COLO668 (cell line): ENCODE measurements around the gene MAF.

Source experiments
- DNase-seq: peaks from one replicate; lab custom pipeline; 2025; ENCODE audit not compliant: unreplicated experiment; lab: John Stamatoyannopoulos, UW

The MAF gene

DNA sequence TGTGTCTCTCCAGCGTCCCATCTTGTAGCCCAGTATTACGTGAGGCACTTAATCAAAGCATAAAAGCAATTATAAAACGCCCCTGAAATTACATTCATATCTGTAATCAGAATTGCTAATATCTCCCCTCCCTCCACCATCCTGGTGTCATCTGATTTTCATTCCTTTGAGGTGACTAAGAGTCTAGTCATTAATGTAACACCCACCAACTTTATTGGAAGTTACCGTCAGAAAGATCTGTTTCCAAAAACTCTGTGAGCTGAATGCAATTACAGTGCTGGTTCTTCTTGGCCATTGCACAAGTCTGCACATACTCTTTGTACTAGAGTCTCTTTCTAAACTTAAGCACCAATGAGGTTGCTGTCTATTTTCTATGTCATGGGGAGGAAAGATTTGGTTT, 12.5 kb upstream of the MAF start:
- no peak for DNase-seq

DNA sequence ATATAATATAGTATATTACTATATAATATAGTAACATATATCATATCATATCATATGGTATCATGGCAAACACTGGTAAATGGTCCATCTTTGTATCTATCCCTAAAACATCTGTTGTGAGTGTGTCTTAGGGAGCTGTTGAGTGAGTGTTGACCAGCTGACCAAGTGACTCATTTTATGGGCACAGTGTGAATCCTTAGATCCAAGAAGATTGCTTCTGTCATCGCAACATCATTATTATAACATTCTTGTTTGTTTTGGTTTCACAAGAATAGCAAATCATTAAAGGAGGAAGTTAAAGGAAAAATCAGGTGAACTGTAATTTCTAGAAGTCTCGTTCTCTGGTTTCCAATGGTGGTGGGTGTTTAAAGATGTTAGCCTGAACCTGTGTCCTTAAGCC, 11.7 kb upstream of the MAF start:
- no peak for DNase-seq

DNA sequence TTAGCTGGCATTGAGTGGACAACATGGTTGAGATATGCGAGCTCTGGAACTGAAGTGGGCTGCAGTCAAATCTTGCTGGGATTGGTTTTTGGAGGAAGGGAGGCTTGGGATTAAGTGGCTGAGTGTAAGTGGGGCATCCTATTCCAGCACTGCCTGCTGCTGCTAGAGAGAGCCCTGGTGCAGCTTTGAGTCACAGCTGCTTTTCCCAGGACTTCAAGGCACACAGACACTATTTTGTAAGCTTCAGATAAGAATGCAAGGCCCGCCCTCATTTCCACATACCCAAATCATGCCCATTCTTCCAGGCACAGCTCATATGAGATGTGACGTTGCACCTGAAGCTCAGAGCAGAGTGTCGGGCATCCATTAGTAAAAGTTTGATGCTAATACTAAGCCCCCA, 10.2 kb upstream of the MAF start:
- no peak for DNase-seq

DNA sequence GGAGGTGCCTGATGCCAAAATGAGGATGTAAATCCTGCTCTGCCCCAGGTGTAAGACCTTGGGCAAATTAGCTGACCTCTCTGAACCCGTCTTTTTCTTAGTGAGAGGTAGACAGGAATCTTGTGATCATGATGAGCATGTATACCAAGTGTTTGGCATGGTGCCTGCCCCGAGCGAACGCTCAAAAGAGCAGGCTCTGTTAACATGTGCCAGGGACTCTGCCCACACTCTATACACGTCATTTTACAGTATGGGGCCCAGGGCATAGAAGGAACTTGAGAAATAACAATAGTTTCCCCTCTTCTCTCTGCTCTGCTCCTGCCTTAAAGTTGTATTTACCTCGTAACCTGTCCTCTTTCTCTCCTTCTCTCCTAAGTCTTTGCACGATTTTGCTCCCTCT, 9.3 kb upstream of the MAF start:
- no peak for DNase-seq

DNA sequence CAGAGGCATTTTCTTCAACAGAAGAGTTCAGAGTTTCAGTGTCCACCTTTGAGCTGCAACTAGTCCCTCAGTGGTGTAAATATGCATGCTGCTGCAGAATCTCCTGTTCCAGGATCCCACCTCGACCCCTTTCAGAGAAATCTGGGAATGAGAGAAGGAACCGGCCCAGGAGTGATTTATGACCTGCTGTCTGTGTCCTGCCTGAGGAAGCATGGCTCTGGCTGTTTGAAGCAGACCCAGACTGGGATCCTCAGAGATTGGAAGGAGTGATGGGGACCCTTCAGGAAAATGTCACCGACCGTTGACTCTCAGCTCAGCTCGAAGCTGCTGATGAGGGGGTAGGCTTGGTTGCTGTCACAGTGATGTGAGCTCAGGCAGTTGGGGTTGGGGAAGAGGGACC, 8.4 kb upstream of the MAF start:
- DNase-seq = no peak

DNA sequence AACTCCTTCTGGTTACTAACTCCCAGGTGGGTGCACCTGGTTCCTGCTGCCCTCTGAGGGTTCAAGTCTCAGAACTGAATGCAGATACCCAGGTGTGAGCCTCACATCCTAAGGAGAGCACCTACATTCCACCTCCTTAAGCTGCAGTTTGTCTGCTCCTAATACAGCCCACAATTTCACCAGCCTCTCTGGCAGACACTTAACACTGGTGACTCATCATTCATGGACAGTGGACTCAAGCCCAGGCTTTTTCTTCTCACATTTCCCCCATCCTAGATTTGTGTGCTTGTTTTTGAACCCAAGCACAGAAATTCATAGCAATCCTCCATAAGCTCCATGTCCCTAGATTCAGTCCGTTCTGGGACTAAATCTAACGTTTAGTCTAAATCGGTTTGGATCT, 7.0 kb upstream of the MAF start:
- peak; percentile 7 for DNase-seq

DNA sequence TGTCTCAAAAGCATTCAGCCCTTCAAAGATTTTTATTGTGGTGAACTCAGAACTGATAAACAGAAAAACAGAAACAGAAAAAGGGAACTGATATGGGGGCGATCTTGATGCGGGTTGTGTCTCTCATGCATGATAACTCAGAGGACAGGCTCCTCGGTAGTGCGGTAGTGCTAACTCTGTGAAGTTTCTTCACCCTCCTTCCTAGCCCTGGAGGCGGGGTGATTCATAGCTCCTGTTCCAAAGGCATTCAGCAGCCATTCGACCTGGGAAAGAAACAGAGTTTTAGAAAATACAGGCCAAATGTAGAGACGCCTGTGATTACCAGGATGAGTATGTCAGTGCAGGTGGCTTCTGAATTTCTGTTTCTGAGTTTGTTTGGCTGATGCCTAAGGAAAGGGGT, 5.5 kb upstream of the MAF start:
- no peak for DNase-seq

DNA sequence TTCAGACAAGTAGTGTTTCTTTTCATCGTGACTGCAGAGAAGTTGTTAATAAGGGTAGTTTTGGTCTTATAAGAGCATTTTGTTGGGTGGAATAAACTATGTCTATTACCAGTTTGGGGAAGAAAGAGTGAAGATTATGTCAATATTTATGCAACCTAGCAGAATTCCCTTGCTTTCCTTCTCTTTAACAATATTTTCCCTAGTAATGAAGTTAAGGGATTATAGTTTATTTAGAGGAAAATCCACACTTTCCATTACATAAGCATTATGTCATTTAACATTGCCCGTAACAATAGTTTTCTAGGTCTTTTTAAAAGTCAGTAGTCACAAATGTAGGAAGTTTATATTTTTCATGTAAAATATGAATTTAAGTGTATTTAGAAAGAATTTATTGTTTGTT, 2.5 kb upstream of the MAF start:
- no peak for DNase-seq

DNA sequence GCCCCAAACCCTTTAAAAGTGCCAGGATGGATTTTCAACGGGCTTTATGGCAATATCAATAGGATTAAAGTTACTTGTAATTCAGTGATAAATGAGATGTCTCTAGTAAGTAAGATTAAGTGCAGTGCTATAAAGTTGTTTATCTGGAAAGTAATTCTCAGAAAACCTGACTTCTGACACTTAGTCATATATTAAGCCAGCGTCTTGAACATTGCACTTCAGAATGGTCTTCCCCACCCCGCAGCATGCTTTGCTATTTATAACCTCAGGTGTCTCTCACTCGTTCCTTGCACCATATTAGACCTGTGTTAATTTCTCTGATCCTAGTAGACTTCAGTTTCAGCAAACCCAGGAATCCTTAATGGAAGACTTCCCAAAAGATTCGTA, 2.1 kb upstream of the MAF start:
- no peak for DNase-seq

DNA sequence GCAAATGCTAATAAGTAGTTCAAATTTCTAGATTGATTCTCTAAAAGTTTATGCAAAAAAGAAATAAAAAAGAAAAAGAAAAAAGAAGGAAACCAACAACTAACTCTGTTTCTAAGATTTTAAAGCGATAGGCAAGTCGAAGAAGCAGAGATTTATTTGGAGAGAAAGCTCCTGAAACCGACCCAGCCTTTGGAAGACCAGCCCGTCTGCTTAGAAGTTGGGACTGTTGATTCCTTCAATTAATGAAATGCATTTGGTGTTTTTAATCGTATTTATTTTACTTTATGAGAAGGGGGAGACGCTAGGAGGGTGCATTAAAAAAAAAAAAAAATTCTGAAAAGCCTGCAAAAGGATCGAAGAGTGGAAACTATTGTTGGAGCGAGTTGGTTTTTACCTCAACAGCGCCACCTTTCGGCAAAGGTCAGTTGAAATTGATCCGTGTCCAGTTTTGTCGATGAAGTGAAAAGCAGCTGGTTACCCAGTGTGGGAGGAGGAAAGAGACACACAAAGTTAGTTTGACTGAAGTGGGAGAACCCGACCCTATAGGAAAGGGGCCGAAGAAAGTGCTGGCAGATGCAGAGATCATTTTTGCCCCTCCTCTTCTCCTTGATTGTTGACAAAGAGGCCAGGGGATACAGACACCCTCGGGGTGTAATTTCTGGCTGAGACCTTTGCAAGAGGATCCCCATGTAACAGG, 1.5 kb upstream of the MAF start:
- peak; percentile 81 for DNase-seq

DNA sequence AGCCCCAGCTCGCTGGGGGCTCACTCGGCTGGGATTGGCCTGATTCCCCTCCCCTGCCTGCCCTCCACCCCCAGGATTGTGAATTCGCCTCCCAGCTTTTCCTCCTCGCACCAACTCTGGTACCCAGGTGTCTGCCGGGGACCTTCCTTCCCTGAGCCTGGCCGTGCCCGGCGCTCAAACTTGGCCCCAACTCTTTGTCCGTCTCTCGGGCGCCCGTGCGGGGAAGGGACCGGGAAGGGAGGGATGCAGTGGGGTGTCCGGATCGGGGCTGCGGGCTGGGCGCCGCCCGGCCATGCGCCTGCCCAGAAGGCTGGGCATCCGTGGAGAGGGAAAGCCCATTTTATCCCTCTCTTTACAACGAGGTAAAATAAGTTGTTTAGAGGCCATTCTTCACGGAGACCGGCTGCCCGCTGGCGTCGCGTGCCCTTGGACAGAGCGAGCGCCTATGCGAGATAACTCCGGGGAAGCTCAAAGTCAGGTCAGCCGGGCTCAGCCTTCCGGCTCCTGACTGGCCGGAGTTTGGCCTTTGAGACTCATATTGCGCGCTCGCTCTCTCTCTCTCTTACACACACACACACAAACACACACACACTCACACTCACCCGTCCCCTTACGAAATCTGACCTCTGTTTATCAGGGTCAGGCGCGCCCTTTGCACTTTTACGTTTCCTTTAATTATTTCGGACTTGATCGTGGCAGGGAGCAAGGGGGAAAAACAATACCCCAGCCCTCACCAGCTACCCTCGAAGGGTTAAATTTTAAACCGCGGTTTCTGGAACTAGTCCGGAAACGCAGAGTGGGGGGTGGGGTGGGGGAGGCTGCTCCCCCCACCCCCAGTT, 774 bp upstream of the MAF start:
- peak; percentile 63 for DNase-seq

DNA sequence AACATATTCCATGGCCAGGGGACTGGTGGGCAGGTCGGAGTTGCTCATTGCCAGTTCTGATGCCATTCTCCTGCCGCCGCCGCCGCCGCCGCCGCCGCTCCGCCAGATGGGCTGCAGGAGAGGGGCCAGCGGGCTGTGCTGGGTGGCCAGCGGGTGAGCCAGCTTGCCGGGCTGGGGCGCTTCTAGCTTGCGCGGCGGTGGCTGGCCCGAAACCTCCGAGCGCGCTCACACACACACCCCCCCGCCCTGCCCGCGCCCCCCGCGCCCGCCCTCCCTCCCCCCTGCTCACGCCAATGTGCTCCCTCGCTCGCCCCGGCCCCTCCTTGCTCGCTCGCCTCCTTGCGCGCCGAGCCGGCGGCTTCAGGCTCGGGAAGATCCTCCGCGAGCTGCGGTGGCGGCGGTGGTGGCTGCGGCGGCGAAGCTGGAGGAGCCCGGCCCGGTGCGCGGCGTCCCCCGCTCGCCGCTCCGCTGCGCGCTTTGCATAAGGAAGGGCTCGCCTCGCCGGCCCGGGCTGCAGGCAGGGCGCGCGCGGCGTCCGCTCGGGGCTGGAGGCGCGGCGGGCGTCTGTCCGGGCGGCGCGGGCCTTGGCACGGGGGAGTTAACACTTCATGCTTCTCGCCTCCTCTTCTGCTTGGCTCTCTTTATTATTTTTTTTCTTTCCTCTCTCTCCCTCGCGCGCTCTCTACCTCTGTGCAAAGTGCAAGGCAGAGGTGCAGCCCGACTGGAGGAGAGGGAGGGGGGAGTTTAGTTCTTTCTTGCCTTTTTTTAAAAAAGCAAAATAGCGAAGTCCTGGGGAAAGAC, 500 bp downstream of the MAF start:
- DNase-seq = peak; percentile 89

DNA sequence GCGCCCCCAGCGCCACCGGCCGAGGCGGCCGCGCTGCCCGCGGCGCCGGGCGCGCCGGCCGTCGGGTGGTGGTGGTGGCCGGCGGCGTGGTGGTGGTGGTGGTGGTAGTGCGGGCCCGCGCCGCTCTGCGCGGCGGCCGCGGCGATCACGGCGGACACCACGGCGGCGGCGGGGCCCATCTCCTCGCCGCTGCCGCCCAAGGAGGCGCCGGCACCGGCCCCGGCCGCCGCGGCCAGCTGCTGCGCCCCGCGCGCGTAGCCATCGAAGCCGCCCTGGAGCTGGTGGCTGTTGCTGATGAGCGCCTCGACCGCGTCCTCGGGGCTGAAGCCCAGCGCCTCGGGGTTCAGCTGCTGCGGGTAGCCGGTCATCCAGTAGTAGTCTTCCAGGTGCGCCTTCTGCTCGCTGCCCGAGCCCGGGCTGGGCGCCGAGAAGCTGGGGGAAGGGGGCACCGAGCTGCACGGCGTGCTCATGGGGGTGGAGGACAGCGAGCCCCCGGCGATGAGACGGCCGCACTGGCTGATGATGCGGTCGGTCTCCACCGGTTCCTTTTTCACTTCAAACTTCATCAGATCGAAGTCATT, 1.2 kb downstream of the MAF start:
- peak; percentile 67 for DNase-seq

DNA sequence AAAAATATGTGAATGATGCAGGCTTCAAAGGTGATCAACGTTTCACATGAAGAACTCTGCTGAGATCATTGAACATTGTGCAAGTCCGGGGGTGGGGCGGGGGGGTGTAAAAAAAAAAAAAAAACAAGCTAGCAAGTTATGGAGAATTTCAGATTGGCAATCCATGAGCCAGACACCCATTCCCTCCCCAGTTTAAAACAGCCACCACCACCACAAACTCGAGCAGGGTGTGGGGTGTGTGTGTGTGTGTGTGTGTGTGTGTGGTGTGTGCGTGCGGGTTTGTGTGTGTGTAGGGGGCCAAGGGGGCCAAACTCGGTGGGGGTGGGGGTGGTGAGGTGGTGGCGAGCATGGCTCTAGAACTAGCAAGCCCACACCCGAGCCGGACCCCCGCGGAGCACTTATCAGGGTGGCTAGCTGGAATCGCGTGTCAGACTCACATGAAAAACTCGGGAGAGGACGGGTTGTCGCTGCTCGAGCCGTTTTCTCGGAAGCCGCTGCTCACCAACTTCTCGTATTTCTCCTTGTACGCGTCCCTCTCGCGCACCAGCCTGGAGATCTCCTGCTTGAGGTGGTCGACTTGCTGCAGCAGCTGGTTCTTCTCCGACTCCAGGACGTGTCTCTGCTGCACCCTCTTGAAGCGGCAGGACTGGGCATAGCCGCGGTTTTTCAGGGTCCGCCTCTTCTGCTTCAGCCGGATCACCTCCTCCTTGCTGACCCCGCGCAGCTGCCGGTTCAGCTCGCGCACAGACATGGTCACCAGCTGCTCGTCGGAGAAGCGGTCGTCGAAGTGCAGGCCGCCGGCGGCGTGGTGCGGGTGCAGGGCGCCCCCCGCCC, 2.0 kb downstream of the MAF start:
- peak; percentile 86 for DNase-seq

DNA sequence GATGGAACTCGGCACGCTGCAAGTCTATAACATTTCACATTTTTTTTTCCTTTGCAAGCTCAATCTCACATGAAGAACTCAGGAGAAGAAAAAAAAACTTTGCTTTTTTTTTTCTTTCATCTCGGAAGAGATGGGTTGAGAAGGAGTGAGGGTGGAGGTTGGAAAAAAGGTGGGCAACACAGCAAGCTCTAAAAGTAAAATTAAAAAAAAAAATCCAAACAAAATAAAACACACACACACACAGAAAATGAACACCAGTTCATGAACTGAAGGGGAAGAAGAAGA, 2.5 kb downstream of the MAF start:
- DNase-seq = no peak

DNA sequence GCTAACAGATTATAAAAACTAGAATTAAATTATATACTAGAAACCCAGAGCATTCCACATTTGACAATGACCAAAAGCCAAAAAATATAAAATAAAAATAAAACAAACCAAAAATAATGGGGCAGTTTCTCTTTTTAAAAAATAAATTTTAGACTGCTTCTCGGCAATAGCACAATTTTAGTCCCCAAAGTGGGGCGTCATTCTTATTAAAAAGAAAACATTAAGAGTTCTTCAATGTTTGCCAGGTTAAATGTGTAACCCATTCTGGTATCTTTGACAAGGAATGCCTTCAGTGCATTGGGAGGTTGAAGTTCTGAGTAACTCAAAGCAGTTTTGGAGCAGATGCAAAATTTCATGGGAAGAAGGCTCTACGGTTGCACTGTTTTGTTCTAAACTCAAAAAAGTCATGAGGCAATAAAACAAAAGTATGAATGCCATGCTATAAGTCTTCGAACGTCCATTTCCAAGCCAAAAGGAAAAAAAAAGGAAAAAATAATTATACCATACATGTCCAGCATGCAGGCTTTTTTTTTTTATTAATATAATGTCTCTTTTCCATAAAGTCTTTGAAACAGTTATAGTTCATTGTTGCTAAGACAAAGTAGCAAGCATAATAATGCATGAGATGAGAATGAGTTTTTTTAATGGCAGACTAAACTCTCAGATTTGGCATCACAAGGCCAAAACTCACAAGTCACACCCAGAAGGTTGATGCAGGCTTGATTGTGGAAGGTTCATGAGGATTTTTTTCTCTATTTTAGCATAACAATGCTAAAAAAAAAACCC, 3.1 kb downstream of the MAF start:
- DNase-seq = no peak

DNA sequence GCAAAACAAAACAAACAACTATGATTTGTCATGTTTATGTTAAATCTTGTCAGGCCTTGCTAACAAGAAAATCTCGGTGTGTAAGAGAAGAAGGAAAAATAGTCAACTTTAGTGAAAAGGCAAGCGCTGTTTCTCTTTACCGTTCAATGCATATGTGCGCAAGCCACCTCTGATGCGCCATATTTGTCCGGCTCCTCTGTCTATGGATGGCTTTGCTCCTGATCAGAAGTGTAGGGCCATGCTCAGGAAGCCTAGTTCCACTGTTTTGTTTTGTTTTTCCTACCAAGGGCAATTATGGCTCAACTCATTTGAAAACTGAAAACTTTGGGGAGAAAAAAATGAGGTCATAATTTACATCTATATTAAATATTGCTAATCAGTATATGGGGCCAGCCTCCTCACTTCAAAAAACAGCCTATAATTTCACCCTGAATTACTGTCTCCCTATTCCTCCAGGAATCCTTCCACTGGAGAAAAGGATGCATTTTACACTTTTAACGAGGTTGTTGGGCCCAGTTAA, 4.5 kb downstream of the MAF start:
- DNase-seq = no peak

DNA sequence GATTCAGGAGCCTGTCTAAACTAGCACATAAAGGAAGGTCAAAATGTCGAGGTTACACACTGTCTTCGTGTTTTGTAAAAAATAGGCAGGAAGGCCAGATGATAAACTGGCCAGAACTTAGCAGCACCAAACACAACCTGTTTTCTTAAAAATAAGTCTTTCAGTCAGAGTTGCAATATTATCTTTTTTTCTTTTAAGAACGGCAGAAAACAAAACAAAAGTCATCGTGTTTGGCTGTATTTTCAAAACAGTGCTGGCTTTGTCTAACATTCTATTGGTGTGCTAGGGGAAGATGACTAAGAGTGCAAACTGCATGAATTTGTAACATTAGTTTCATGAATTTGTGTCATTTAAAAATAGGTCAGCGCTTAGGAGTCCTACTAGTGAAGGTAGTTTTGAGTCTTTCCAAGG, 5.3 kb downstream of the MAF start:
- no peak for DNase-seq

DNA sequence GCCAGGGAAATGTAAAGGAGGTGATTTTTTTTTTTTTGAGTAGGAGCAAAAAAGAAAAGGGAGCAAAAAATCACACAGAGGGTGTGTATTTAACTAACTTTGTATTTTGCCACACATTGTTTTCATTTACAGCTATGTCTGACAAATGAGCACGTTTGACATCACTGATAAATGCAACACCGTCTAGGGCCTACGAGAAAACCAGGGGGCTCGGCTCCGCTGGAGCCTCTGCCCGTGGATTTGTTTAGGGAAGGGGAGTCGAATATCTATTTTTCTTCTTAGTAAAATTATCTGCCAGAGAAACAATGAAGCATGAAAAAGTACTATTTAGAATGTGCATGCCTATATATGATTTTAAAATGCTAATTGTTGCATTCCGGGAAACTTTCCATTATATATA, 6.8 kb downstream of the MAF start:
- no peak for DNase-seq

DNA sequence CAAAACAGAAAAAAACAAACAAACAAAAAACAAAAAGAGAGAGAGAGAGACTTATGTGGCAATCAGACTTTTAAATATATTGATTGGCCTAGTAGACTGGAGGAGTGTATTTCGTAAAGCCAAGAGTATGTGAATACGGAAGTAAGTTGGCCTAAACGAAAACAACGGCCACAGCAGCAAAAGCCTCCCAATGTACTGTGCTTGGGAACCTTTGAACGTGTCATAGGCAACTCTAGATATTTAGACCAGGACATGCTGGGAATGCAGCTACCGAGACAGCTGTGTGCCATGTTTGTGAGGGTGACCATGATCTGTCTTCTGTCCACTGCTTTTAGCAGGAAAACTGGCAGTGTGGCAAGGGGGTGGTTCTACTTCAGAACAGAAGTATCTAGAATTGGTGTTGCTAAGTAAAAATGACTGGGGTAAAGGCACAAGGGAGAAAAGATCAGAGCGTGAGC, 7.4 kb downstream of the MAF start:
- DNase-seq = no peak
